IMR-90 (cell line): ENCODE results near the gene OR51S1. TPM values are rescaled to one million over a fixed set of nuclear protein-coding genes. Genes with fewer than 3 reads are reported as not detected.

Source experiments
- ATAC-seq: fragments of 200-7000 bp; cut with Tn5 transposase; 2 replicates; pipeline ENCODE4 v1.9.1; 2020; ENCODE audit warnings: low read depth, mild to moderate bottlenecking, moderate library complexity
- BruUV-seq: library from RNA; stranded (reverse); fragments of 400-500 nt; replicated peaks from 2 replicates; lab custom pipeline; 2021; lab: Mats Ljungman, UMichigan
- CTCF ChIA-PET: fragments of 300-600 bp; formaldehyde crosslinking; extraction: SDS; loops from one replicate; lab custom pipeline; 2021; ENCODE audit warnings: antibody characterized with exemption; lab: Yijun Ruan, JAX
- POLR2A ChIA-PET: fragments of 300-600 bp; sonication (Branson Sonifier 250); formaldehyde crosslinking; loops from one replicate; lab custom pipeline; 2022; ENCODE audit warnings: antibody characterized with exemption; ENCODE audit not compliant: unreplicated experiment; lab: Charles Lee
- DNase-seq: peaks from one replicate; pipeline ENCODE4 v3.0.0; 2013
- H2AFZ ChIP-seq: replicated peaks from 2 replicates; pipeline ENCODE3; 2013; ENCODE audit warnings: low read length, mild to moderate bottlenecking; ENCODE audit not compliant: poor library complexity
- H2AK5ac ChIP-seq: 2 replicates; pipeline ENCODE4 v1.6.1; 2013; ENCODE audit warnings: low read depth, low read length, inconsistent platforms
- H2AK9ac ChIP-seq: replicated peaks from 2 replicates; pipeline ENCODE3; 2013; ENCODE audit warnings: mild to moderate bottlenecking, low read depth, low read length, moderate library complexity; ENCODE audit not compliant: poor library complexity
- H2BK120ac ChIP-seq: 2 replicates; pipeline ENCODE4 v1.6.1; 2013; ENCODE audit warnings: low read depth, low read length, inconsistent platforms
- H2BK15ac ChIP-seq: 3 replicates; pipeline ENCODE4 v1.6.1; 2013; ENCODE audit warnings: low read depth, low read length, inconsistent platforms
- H2BK20ac ChIP-seq: 2 replicates; pipeline ENCODE4 v1.6.1; 2013; ENCODE audit warnings: low read depth, mild to moderate bottlenecking, inconsistent platforms, low read length, moderate library complexity
- H2BK5ac ChIP-seq: 2 replicates; pipeline ENCODE4 v1.6.1; 2013; ENCODE audit warnings: mild to moderate bottlenecking, low read depth, low read length, inconsistent platforms; ENCODE audit not compliant: poor library complexity, severe bottlenecking
- H3K14ac ChIP-seq: replicated peaks from 2 replicates; pipeline ENCODE4 v1.6.1; 2013; ENCODE audit warnings: low read depth, low read length, inconsistent platforms
- H3K18ac ChIP-seq: 2 replicates; pipeline ENCODE4 v1.6.1; 2013; ENCODE audit warnings: low read depth, low read length, control low read depth
- H3K23ac ChIP-seq: 2 replicates; pipeline ENCODE4 v1.6.1; 2013; ENCODE audit warnings: low read depth, low read length, inconsistent platforms
- H3K27ac ChIP-seq: 2 replicates; pipeline ENCODE4 v1.5.1; 2013; ENCODE audit warnings: mild to moderate bottlenecking, control low read depth, low read length; ENCODE audit not compliant: insufficient read depth
- H3K27me3 ChIP-seq: 2 replicates; pipeline ENCODE4 v1.6.1; 2013; ENCODE audit warnings: low read length; ENCODE audit not compliant: control insufficient read depth, insufficient read depth
- H3K36me3 ChIP-seq: 2 replicates; pipeline ENCODE4 v1.6.1; 2013; ENCODE audit warnings: low read length, mixed read lengths; ENCODE audit not compliant: control insufficient read depth, insufficient read depth
- H3K4ac ChIP-seq: 2 replicates; pipeline ENCODE4 v1.6.1; 2013; ENCODE audit warnings: low read depth, low read length, inconsistent platforms
- H3K4me1 ChIP-seq: 2 replicates; pipeline ENCODE4 v1.6.1; 2013; ENCODE audit warnings: low read length, mixed read lengths; ENCODE audit not compliant: control insufficient read depth, insufficient read depth
- H3K4me2 ChIP-seq: 2 replicates; pipeline ENCODE4 v1.6.1; 2013; ENCODE audit warnings: low read depth, mild to moderate bottlenecking, control low read depth, low read length, moderate library complexity
- H3K4me3 ChIP-seq: 2 replicates; pipeline ENCODE4 v1.5.1; 2013; ENCODE audit warnings: low read depth, mild to moderate bottlenecking, control low read depth, low read length, moderate library complexity; ENCODE audit not compliant: insufficient read depth
- H3K56ac ChIP-seq: 2 replicates; pipeline ENCODE4 v1.6.1; 2013; ENCODE audit warnings: low read length, inconsistent platforms; ENCODE audit not compliant: insufficient read depth; ENCODE audit errors: extremely low read depth
- H3K79me1 ChIP-seq, 2 experiments: 2 replicates each; pipeline ENCODE4 v1.6.1; 2013; ENCODE audit warnings: low read length in 2 of 2, inconsistent platforms in 1 of 2, low read depth in 1 of 2
- H3K9ac ChIP-seq: 2 replicates; pipeline ENCODE4 v1.6.1; 2013; ENCODE audit warnings: low read depth, low read length, control low read depth
- H3K9me1 ChIP-seq: 2 replicates; pipeline ENCODE4 v1.6.1; 2013; ENCODE audit warnings: low read length, inconsistent platforms; ENCODE audit not compliant: insufficient read depth
- H3K9me3 ChIP-seq: 2 replicates; pipeline ENCODE4 v1.6.1; 2013; ENCODE audit warnings: low read length; ENCODE audit not compliant: control insufficient read depth, insufficient read depth
- H4K20me1 ChIP-seq: 2 replicates; pipeline ENCODE4 v1.6.1; 2013; ENCODE audit warnings: low read length, inconsistent platforms; ENCODE audit not compliant: insufficient read depth
- H4K5ac ChIP-seq: 2 replicates; pipeline ENCODE4 v1.6.1; 2013; ENCODE audit warnings: mild to moderate bottlenecking, low read depth, low read length, control low read depth
- H4K8ac ChIP-seq, 2 experiments: 2 replicates each; pipeline ENCODE4 v1.6.1; 2013; ENCODE audit warnings: low read depth in 2 of 2, low read length in 2 of 2, control low read depth in 1 of 2, inconsistent platforms in 1 of 2
- H4K91ac ChIP-seq: 2 replicates; pipeline ENCODE4 v1.6.1; 2013; ENCODE audit warnings: low read depth, low read length, inconsistent platforms; ENCODE audit not compliant: insufficient read depth
- CEBPB ChIP-seq: IDR thresholded peaks from 2 replicates; pipeline ENCODE4 v1.6.1; 2012; ENCODE audit warnings: low read depth, low read length, improper control_type of control experiment
- RCOR1 ChIP-seq: IDR thresholded peaks from 2 replicates; pipeline ENCODE4 v1.6.1; 2012; ENCODE audit warnings: mild to moderate bottlenecking, low read length, improper control_type of control experiment; ENCODE audit not compliant: insufficient replicate concordance
- RFX5 ChIP-seq: IDR thresholded peaks from 2 replicates; pipeline ENCODE4 v1.8.0; 2012; ENCODE audit warnings: low read depth, mild to moderate bottlenecking, low read length, moderate library complexity
- SMC3 ChIP-seq: fragments of 150-350 bp; IDR thresholded peaks from 2 replicates; pipeline ENCODE4 v1.6.1; 2016; ENCODE audit warnings: low read depth, mild to moderate bottlenecking, antibody characterized with exemption, low read length, moderate library complexity
- WGBS, 2 experiments: methylation state at CpG; one replicate each; pipeline versions ENCODE4 v1.1.5 to v1.1.7; 2013; ENCODE audit warnings: missing lambda C conversion rate in 2 of 2; ENCODE audit not compliant: insufficient read length in 1 of 2; ENCODE audit errors: extremely low coverage in 2 of 2; 5-methylcytosine and 5-hydroxymethylcytosine counted together
- dilution Hi-C: fragments of 300-500 bp; cut with HindIII; formaldehyde crosslinking; loops from one replicate; pipeline ENCODE4 v1.14.3; 2018; ENCODE audit warnings: low sequenced_read_pairs; ENCODE audit not compliant: unreplicated experiment
- in situ Hi-C: fragments of 300-500 bp; cut with MboI; formaldehyde crosslinking; loops from 3 replicates; pipeline ENCODE4 v1.14.3; 2019; ENCODE audit warnings: low sequenced_read_pairs, inconsistent platforms, mixed read lengths
- intact Hi-C: fragments of 100-400 bp; cut with micrococcal nuclease; formaldehyde crosslinking; loops from 2 replicates; pipeline ENCODE4 v1.10.0; 2022
- polyA plus RNA-seq, 3 experiments: library from polyadenylated mRNA; depleted of rRNA; stranded (reverse); fragments of >200 nt; gene quantifications; 2 replicates each; pipeline ENCODE4 v1.2.3, GENCODE V29; 2012; ENCODE audit warnings: low replicate concordance in 1 of 3
- total RNA-seq: library from RNA; depleted of rRNA; stranded (reverse); fragments of >200 nt; gene quantifications from 2 replicates; pipeline ENCODE4 v1.2.3, GENCODE V29; 2012

Gene OR51S1
- total and polyA plus RNA-seq, 2 of the 4 experiments (the other 2 are of a cell fraction), result not detected

DNA sequence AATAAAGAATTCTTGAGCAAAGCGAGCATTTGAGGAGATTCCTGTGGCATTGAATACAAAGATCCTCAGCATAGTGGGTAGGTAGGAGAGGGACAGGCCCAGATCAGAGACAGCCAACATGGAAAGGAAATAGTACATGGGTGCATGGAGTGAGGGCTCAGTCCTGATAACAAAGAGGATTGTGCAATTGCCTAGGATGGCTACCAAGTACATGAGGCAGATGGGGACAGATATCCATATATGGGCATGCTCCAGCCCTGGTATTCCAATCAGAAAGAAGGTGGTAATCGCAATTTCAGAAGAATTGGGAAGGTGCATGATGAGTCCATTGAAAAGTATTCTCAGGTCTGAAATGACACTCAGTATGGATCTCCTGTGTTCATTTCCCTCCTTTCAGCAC lies 41.3 kb upstream of the OR51S1 start:
- Histone ChIP-seq H2AK9ac (no peak overlapping the region), H3K9me3 (no peaks in the 10 kb centered on the region), H3K36me3 (no peaks in the 10 kb centered on the region), H3K4me3 (no peak overlapping the region), H3K9me1 (no peaks in the 10 kb centered on the region), H3K4ac (peak overlapping the region; percentile 27; the same call in 1 of the 2 replicates), H2BK20ac (peak overlapping the region; percentile 57), H2AK5ac (no peak overlapping the region; the same call in 1 of the 2 replicates), H3K18ac (peak overlapping the region; percentile 12; the same call in 1 of the 2 replicates), H2AFZ (no peak overlapping the region), H4K8ac (no peak overlapping the region), H3K9ac (no peak overlapping the region), H4K91ac (no peak overlapping the region), H3K27ac (no peak overlapping the region), H3K4me2 (no peak overlapping the region), H3K27me3 (no peaks in the 10 kb centered on the region), H2BK15ac (0 out of 3 replicates have a peak overlapping the region, but pooled peaks have one; percentile 36), H3K14ac (peak overlapping the region; percentile 29; the same call in 1 of the 2 replicates), H3K79me1 (no peaks in the 10 kb centered on the region), H4K20me1 (no peaks in the 10 kb centered on the region), H3K4me1 (no peaks in the 10 kb centered on the region; the same call in 1 of the 2 replicates), H3K56ac (no peak overlapping the region), H2BK120ac (peak overlapping the region; percentile 52), H4K5ac (no peak overlapping the region), H2BK5ac (no peak overlapping the region), H3K23ac (0 out of 2 replicates have a peak overlapping the region, but pooled peaks have one; percentile 25)
- dilution Hi-C loops (no loop called here), intact Hi-C loops (no loop called here), in situ Hi-C loops (no loop called here)
- WGBS, 2 experiments, result 80% methylated on average over 1 of the region's 2 CpGs; no CpG with 5 or more reads in 1 of the 2 experiments
- BruUV-seq, result no TSS peak
- ChIA-PET POLR2A (no interaction called here), CTCF (no interaction called here)
- ATAC-seq, result no peak
- DNase-seq, result peak; percentile 2
- TF ChIP-seq CEBPB, result peak; percentile 81
- TF ChIP-seq RCOR1, result no peak
- TF ChIP-seq SMC3, result no peak
- no peak for TF ChIP-seq RFX5
